Suppressor macrophage (primary cell): Measurements from ENCODE around the gene ANAPC15.
A peak's percentile ranks its signal among the peaks of the same experiment; 100 is the strongest.
"Not testable (repeated sequence)": the region's sequence is repeated elsewhere in the genome, so short reads cannot be mapped to it uniquely, and the experiment has no call there.

Experiments
- DNase-seq, 4 experiments: peaks; one replicate each; pipeline ENCODE4 v3.0.0-alpha.2; 2020 to 2022
- total RNA-seq, 17 experiments: gene quantifications; one replicate each; lab custom pipeline; 2026; ENCODE audit warnings: mixed read lengths in 6 of 17, inconsistent platforms in 3 of 17; lab: John Stamatoyannopoulos, UW

Gene ANAPC15
- total RNA-seq: 9.4 to 30.2 (median 18.7) reads per million in 17 experiments

GRCh38 chr11:72112143-72112977, at the start of gene ANAPC15:
ANAPC15 (minus strand) TSS chr11:72112695; CDS start chr11:72111276, 1,419 bp downstream.
- peak; percentile 99 to 100 (median 99) for DNase-seq

DNA sequence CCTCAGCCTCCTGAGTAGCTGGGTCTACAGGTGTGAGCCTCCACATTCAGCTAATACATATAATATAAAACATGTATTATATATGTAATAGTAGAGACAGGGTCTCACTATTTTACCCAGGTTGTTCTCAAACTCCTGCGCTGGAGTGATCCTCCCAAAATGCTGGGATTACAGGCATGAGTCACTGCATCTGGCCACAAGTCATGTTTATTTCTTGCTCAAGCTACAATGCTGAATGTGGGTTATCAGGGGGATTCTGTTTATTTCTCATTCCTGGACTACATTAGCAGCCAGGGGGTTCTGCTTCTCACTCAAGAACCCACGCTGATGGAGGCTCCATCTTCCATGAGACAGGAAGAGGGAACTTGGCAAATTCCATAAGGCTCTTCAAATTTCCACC, 47.8 kb upstream of the ANAPC15 start:
- no peak for DNase-seq

DNA sequence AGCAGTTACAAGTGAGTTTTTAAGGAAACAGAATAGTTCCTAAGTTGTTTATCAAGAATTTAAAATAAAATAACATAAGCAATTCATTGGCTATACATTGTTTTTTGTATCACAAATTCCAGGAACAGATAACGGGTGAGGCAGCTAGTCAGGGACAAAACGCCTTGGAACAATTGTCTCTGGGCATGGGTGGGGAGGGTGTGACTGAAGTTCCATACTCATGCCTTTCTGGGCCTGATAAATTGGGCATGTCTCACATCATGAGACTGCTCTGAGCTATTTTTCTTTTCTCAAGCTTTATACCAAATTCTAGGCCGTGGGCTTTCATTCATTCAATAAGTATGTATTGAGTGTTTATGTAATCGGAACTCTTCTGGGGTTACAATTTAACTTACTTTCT, 44.6 kb upstream of the ANAPC15 start:
- no peak for DNase-seq

DNA sequence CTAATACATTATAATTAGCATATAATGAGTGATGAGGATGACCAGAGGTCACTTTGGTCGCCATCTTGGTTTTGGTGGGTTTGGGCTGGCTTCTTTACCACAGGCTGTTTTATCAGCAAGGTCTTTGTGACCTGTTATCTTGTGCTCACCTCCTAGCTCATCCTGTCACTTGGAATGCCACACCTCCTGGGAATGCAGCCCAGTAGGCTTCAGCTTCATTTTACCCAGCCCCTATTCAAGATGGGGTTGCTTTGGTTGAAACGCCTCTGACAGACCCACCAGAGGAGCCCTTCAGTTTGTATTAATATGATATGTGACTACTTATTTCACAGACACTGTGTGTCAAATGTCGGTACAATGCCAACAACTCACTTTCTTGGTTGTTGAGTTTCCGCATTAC, 43.3 kb upstream of the ANAPC15 start:
- DNase-seq: no peak

- DNase-seq: no peak
Observed at GRCh38 chr11:72154816-72155215, 42.3 kb upstream of the ANAPC15 start.

GRCh38 chr11:72153874-72154273, 41.4 kb upstream of the ANAPC15 start:
- not testable (repeated sequence) for DNase-seq

GRCh38 chr11:72150882-72151281, 38.4 kb upstream of the ANAPC15 start:
- no peak for DNase-seq

DNA sequence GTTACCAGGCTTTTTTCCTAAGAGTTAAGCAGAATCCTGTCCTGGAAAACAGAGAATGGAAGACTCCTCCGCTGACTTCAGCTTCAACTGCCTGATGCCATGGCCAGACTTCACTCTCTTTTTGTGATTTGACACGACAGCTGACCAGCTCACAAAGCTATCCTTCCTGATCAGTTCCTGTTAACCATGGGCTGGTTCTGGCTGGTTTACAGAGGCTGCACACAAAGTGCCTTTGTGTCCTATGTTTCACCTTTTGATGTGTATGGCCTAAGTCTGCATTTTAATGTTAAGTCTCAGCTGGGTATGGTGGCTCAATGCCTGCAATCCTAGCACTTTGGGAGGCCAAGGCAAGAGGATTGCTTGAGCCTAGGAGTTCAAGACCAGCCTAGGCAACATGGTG, 34.1 kb upstream of the ANAPC15 start:
- no peak for DNase-seq

DNA sequence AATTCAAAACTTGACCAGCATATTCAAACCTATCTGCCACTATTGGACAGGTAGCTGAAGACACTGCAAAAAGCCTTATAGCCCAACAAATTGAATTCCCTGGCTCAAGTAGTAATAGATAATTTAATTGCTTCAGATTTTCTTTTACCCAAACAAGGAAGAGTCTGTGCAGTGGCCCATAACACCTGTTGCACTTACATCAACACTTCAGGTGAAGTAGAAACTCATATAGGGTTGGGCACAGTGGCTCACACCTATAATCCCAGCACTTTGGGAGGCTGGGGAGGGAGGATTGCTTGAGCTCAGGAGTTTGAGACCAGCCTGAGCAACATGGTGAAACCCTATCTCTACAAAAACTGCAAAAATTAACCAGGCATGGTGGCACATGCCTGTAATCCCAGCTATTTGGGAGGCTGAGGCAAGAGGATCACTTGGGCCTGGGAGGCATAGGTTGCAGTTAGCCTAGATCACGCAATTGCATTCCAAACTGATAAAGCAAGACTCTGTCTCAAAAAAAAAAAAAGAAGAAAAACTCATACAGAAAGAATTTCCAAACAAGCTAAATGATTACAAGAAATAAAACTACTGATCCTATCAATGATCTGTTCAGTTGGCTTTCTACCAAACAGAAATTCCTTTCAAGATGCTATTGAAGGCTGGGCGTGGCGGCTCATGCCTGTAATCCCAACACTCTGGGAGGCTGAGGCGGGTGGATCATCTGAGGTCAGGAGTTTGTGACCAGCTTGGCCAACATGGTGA, 32.5 kb upstream of the ANAPC15 start:
- DNase-seq: no peak

DNA sequence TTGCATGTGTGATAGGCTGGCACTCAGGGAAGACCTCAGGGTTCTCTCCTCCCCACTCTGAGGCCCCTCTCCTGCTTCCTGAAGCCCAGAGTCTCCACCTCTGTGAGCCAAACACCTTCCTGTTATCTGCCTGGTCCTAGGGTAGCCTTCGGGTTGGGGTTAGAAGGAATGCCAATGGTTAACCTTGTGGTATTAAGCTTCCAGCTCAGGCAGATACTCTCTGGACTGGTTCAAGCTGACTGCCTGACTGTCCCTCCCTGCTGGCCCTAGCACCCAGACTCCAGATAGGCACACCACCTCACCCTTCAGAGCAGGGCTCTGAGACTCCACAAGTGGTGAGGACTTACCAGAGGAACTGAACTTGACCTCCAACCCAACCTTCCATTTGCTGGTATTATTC, 30.0 kb upstream of the ANAPC15 start:
- DNase-seq: not testable (repeated sequence)

- DNase-seq: not testable (repeated sequence)
Observed at GRCh38 chr11:72142086-72142485, 29.6 kb upstream of the ANAPC15 start.

- DNase-seq: no peak
Observed at GRCh38 chr11:72141066-72141465, 28.6 kb upstream of the ANAPC15 start.

DNA sequence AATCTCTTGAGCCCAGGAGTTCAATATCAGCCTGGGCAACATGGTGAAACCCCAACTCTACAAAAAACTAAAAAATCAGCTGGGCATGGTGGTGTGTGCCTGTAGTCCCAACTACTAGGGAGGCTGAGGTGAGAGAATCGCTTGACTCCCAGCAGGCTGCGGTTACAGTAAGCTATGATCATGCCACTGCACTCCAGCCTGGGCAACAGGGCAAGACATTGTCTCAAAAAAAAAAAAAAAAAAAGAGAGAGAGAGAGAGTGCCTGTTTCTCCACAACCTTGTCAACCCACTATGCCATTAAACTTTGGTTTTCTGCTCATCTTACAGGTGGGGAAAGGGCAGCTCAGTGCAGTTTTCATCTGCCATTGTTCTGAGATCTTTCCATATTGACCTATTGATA, 28.2 kb upstream of the ANAPC15 start:
- no peak for DNase-seq

- no peak for DNase-seq
Observed at GRCh38 chr11:72139500-72139899, 27.0 kb upstream of the ANAPC15 start.

DNA sequence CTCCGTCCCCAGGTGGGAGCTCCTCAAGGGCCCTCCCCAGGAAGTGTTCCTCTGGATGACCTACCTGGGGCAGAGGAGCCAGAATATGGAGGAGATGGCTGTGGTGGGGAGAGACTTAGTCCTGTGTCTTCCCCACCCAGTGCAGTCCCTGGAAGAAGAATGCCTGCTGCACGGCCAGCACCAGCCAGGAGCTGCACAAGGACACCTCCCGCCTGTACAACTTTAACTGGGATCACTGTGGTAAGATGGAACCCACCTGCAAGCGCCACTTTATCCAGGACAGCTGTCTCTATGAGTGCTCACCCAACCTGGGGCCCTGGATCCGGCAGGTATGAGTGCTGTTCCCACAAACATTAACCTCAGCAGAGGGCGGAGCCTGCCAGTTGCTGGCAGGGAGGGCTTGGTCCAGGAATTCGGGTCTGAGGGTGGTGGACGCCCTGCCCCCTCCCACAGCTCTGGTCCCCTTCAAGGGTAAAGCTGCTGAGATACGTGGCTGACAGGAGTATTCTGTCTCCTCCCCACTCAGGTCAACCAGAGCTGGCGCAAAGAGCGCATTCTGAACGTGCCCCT, 26.4 kb upstream of the ANAPC15 start:
- DNase-seq: no peak

- DNase-seq: peak in 1 of 4 experiments; percentile 14
Observed at GRCh38 chr11:72136684-72137262, 24.3 kb upstream of the ANAPC15 start.

GRCh38 chr11:72135891-72136683, 23.6 kb upstream of the ANAPC15 start:
- no peak for DNase-seq

- peak; percentile 47 to 69 (median 66) for DNase-seq
Observed at GRCh38 chr11:72135473-72135872, 23.0 kb upstream of the ANAPC15 start, which contains the start of gene FOLR3. FOLR3 (plus strand) TSS chr11:72135725; CDS start chr11:72135953, 228 bp downstream.

DNA sequence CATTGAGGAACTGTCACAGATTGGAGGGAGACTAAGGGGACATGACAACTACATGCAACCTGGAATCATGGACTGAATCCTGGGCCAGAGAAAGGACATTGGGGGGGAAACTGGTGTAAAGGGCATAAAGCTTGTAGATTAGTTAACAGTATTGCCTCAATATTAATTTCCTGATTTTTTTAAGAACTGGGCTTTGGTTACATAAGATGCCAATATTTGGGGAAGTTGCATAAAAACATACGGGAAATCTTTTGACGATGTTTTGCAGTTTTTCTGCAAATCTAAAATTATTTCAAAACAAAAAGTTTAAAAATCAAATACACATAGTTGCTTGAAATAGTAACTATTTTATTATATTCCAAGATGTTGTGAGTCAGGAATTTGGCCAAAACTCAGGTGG, 20.2 kb upstream of the ANAPC15 start:
- peak in 3 of 4 experiments; percentile 20 to 81 (median 70) for DNase-seq

GRCh38 chr11:72129381-72129780, 16.9 kb upstream of the ANAPC15 start:
- DNase-seq: no peak

DNA sequence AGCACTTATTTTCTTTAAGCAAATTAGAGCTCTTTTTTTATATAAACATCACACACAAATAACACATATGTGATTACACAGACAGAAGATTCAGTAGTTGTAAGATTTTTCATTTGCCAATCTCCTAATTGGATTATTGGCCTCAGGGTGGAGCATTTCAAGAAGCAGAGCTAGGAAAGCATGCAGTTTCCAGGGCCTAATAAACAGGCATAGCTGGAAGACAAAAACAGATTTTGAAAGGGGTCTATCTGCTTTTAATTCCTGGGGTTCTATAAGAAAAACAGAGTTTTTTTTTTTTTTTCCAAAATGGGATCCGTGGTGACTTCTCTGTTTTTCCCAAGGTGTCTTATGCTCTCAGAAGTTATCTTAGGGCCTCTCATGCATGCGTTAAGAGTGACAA, 15.4 kb upstream of the ANAPC15 start:
- no peak for DNase-seq

DNA sequence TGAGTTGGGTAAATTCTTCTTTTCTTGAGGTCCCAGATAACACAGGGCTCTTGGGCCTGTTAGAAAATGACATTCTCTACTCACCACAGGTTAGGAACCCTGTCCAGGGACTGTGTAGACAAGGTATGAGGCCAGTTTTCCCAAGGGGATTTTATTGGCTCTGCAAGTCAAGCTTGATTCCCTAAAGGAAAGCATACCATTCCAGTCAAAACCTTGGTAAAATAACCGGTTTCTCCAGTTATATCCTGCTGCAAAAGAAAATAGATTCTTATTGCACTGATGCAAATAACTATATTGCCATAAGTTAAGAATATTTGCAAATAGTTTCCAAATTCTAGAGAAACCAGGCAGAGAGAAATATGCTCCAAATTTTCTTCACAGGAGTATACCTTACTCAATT, 13.5 kb upstream of the ANAPC15 start:
- no peak for DNase-seq
